SK-N-MC (cell line): ENCODE results near the gene SMO.
"Not testable (repeated sequence)": the region's sequence is repeated elsewhere in the genome, so short reads cannot be mapped to it uniquely, and the experiment has no call there.

Experiments
- EZH2 ChIP-seq: fragments of 200-600 bp; sonication (generic); IDR thresholded peaks from one replicate; pipeline ENCODE4 v1.6.1; 2017; ENCODE audit warnings: antibody characterized with exemption
- FOXP2 ChIP-seq: optimal IDR thresholded peaks from 2 replicates; pipeline ENCODE3; 2011; ENCODE audit warnings: mild to moderate bottlenecking, moderate library complexity; ENCODE audit not compliant: insufficient read depth; ENCODE audit errors: extremely low read length, control extremely low read depth
- POLR2AphosphoS5 ChIP-seq: IDR thresholded peaks from 2 replicates; pipeline ENCODE4 v1.6.1; 2012; ENCODE audit warnings: mild to moderate bottlenecking, low read depth, low read length, borderline replicate concordance

DNA sequence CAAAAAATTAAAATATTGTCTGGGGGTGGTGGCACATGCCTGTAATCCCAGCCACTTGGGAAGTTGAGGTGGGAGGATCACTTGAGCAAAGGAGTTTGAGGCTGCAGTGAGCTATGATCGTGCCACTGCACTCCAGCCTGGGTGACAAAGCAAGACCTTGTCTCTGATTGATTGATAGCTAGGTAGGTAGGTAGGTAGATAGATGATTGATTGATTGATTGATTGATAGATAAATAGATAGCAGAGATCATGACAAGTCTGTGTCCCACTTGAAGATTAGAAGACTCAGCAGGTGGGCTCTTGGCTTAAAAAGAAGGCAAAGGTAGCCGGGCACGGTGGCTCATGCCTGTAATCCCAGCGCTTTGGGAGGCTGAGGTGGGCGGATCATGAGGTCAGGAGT lies 64.2 kb downstream of the SMO start:
- TF ChIP-seq FOXP2, EZH2, POLR2AphosphoS5: not testable (repeated sequence)
